Spinal cord (tissue), 10 donors: ENCODE data around the gene MRPL46. TPM values are rescaled to one million over a fixed set of nuclear protein-coding genes. Genes with fewer than 3 reads are reported as not detected.
"Not testable (repeated sequence)": the region's sequence is repeated elsewhere in the genome, so short reads cannot be mapped to it uniquely, and the experiment has no call there.

Experiments used
- DNase-seq, 6 donors: peaks; one replicate each; pipeline versions ENCODE4 v3.0.0 to v3.0.0-alpha.2; 2013 to 2015; ENCODE audit warnings: low spot score in 6 of 6, low read depth in 4 of 6
- H3K27ac ChIP-seq: one replicate; pipeline ENCODE4 v1.5.1; 2013; ENCODE audit warnings: low read depth, low read length, control low read depth
- H3K27me3 ChIP-seq: one replicate; pipeline ENCODE4 v1.6.1; 2013; ENCODE audit warnings: low read length; ENCODE audit not compliant: control insufficient read depth, insufficient read depth
- H3K36me3 ChIP-seq: one replicate; pipeline ENCODE4 v1.6.1; 2013; ENCODE audit warnings: low read length; ENCODE audit not compliant: control insufficient read depth, insufficient read depth
- H3K4me1 ChIP-seq: one replicate; pipeline ENCODE4 v1.6.1; 2013; ENCODE audit warnings: low read length; ENCODE audit not compliant: control insufficient read depth, insufficient read depth
- H3K4me3 ChIP-seq: one replicate; pipeline ENCODE4 v1.5.1; 2013; ENCODE audit warnings: low read depth, low read length, control low read depth
- H3K9me3 ChIP-seq: one replicate; pipeline ENCODE4 v1.6.1; 2013; ENCODE audit warnings: low read length; ENCODE audit not compliant: control insufficient read depth, insufficient read depth
- WGBS: methylation state at CpG from one replicate; pipeline ENCODE4 v1.1.5; 2013; ENCODE audit warnings: missing lambda C conversion rate; ENCODE audit not compliant: insufficient coverage; 5-methylcytosine and 5-hydroxymethylcytosine counted together
- polyA plus RNA-seq, 2 donors: library from polyadenylated mRNA; unstranded; fragments of 120-200 nt; gene quantifications; one replicate each; pipeline ENCODE4 v1.2.1, GENCODE V29; 2013; ENCODE audit not compliant: insufficient read length in 2 of 2
- total RNA-seq, 2 donors: library from RNA; depleted of rRNA in 1 of 2; stranded (reverse); fragments of 120-200 nt in 1 of 2; fragments of >200 nt in 1 of 2; gene quantifications; one replicate each; pipeline versions ENCODE4 v1.2.3 to v1.2.4, GENCODE V29; 2013 to 2014
- donor health status: healthy.

The MRPL46 gene
- total and polyA plus RNA-seq, 4 donors: 15.1 to 29.7 (median 29.0) TPM

GRCh38 chr15:88453651-88454050 is 13.5 kb downstream of the MRPL46 start:
- H3K27me3 ChIP-seq: no peaks in the 10 kb centered on the region
- H3K27ac ChIP-seq: no peak overlapping the region
- peaks cover 14% of the 10 kb centered on the region for H3K4me1 ChIP-seq
- H3K36me3 ChIP-seq: peaks cover 7% of the 10 kb centered on the region
- H3K9me3 ChIP-seq: no peaks in the 10 kb centered on the region
- no peak for DNase-seq
- no peak overlapping the region for H3K4me3 ChIP-seq
- 36% methylated on average over 1 of the region's 1 CpG for WGBS

DNA sequence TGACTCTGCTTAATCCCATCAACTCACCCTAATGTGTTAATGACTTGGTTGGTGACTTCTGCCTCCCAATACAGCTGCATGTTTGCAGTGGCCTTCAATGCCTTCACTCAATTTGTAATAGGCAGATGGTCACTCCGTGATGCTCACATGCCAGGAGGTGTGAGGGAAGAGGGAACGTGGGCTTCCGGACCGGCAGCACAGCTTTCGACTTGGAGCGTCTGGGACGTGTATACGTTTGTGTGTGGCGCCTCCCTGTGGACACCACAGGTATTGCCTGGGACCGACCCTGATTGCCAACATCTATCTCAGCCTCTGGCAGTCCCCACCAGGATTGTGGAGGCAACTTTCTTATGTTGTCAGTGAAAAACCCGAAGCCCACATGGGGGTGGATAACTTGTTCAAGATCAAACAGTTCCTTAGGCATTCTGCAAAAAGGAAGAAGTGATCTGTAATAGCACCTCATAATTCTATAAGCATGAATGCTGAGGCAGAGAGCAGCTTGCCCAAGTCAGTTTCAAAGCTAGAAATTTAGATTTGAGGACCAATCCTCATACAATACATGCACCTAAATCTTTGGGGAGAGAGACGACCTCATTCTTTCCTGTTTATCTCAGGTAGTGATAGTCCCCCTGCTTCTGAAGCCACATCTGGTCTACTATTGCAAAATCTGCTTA is 16.9 kb downstream of the MRPL46 start:
- no peaks in the 10 kb centered on the region for H3K27me3 ChIP-seq
- H3K9me3 ChIP-seq: no peaks in the 10 kb centered on the region
- peak; percentile 46 to 94 (median 64) for DNase-seq
- H3K36me3 ChIP-seq: no peaks in the 10 kb centered on the region
- WGBS: 6% methylated on average over 11 of the region's 12 CpGs
- no peak overlapping the region for H3K27ac ChIP-seq
- H3K4me1 ChIP-seq: peaks cover 12% of the 10 kb centered on the region
- H3K4me3 ChIP-seq: no peak overlapping the region

DNA sequence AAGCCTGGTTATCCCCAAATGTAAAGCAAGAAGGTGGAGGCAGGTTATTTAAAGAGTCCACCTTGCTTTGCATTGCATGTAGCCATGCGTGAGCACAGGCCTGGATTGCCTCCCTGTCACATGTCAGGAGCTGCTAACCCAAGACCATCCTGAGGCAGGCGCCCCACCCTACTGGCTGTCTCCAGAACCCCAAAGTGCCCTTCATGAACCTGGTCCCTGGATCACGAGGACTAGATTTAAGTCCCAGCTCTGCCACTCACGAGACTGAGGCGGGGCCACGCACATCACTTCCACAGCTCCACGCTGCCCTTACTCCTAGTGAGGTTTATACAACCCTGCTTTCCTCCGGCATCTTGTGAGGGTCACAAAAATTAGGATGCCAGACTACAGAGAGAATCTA is 17.6 kb downstream of the MRPL46 start:
- no peak overlapping the region for H3K27ac ChIP-seq

GRCh38 chr15:88448991-88449461 is 18.2 kb downstream of the MRPL46 start:
- no peaks in the 10 kb centered on the region for H3K9me3 ChIP-seq
- 69% methylated on average over 5 of the region's 5 CpGs for WGBS
- no peaks in the 10 kb centered on the region for H3K27me3 ChIP-seq
- H3K36me3 ChIP-seq: no peaks in the 10 kb centered on the region
- no peak overlapping the region for H3K27ac ChIP-seq
- no peak for DNase-seq
- H3K4me1 ChIP-seq: peaks cover 6% of the 10 kb centered on the region
- H3K4me3 ChIP-seq: no peak overlapping the region

More for the DNA sequence above, 17.6 kb downstream of the MRPL46 start:
- peaks cover 6% of the 10 kb centered on the region for H3K4me1 ChIP-seq
- H3K4me3 ChIP-seq: no peak overlapping the region
- no peaks in the 10 kb centered on the region for H3K27me3 ChIP-seq
- no peaks in the 10 kb centered on the region for H3K36me3 ChIP-seq
- no peaks in the 10 kb centered on the region for H3K9me3 ChIP-seq
- WGBS: 92% methylated on average over 6 of the region's 8 CpGs
- no peak for DNase-seq

- no peak for DNase-seq
- peaks cover 3% of the 10 kb centered on the region for H3K4me1 ChIP-seq
Observed at GRCh38 chr15:88447741-88448140, 19.4 kb downstream of the MRPL46 start.

GRCh38 chr15:88447206-88447605 is 20.0 kb downstream of the MRPL46 start:
- H3K4me3 ChIP-seq: no peak overlapping the region
- peaks cover 3% of the 10 kb centered on the region for H3K4me1 ChIP-seq
- H3K36me3 ChIP-seq: no peaks in the 10 kb centered on the region
- no peak overlapping the region for H3K27ac ChIP-seq
- WGBS: no CpG with 5 or more reads among the region's 1 CpG
- no peaks in the 10 kb centered on the region for H3K27me3 ChIP-seq
- DNase-seq: peak in 1 of 6 donors; percentile 11
- H3K9me3 ChIP-seq: peaks cover 3% of the 10 kb centered on the region

More at GRCh38 chr15:88447741-88448140, 19.4 kb downstream of the MRPL46 start:
- Histone ChIP-seq H3K9me3 (peaks cover 3% of the 10 kb centered on the region), H3K27ac (no peak overlapping the region), H3K4me3 (no peak overlapping the region), H3K27me3 (no peaks in the 10 kb centered on the region), H3K36me3 (no peaks in the 10 kb centered on the region)
- 100% methylated on average over 1 of the region's 1 CpG for WGBS

DNA sequence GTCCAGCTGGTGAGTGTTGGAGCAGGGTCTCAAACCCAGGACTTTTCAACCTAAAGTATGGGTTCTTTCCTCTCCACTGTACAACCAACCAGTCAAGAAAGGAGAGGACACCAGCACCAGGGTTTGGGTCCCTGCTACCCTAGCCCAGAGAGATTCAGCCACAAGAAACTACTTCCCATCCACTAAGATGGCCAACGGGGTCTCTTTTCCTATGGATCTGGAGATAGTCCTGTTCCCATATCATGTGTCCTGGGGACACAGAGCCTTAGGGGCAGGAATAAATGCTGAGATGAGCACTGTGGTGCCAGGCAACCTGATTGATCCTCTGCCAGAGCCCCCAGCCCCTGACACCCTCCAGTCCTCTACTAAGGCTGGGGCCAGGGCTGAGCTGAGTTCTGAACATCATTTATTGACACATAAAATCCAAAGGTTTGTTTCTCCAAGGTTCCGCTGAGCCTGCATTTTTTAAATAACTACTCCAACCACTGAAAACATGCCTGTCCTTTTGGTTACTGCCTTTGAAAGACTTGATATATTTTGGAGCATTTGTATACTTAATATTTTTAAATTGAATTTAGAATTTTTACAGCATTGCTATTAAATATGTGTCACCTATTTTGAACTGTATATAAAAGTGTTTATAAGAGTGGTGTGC is 26.0 kb downstream of the MRPL46 start:
- H3K27me3 ChIP-seq: no peaks in the 10 kb centered on the region
- no peaks in the 10 kb centered on the region for H3K36me3 ChIP-seq
- no peak for DNase-seq
- H3K4me1 ChIP-seq: no peaks in the 10 kb centered on the region
- H3K9me3 ChIP-seq: peaks cover 3% of the 10 kb centered on the region
- H3K27ac ChIP-seq: no peak overlapping the region
- H3K4me3 ChIP-seq: no peak overlapping the region
- WGBS: no CpG with 5 or more reads among the region's 2 CpGs

DNA sequence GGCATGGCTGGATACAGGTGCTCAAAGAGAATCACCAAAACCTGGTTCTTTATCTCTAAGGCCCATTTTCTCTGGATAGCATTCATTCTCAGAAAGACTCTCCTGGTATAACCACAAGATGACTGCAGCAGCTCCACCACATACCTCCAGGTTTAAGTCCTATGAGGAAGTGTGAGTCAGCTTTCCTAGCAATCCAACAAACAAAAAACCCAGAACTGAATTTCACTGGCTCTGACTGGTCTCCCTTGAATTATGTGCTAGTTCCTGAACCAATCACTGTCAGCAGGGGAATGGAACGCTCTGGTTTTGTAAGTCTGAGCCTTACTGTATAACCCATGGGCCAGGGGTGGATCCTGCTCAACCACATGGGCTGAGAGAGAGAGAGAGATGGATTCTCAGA is 27.2 kb downstream of the MRPL46 start:
- DNase-seq: no peak

GRCh38 chr15:88438181-88438580 is 29.0 kb downstream of the MRPL46 start:
- Histone ChIP-seq H3K9me3 (no peaks in the 10 kb centered on the region), H3K4me1 (no peaks in the 10 kb centered on the region), H3K27ac (no peak overlapping the region), H3K27me3 (no peaks in the 10 kb centered on the region), H3K36me3 (no peaks in the 10 kb centered on the region), H3K4me3 (no peak overlapping the region)
- no peak for DNase-seq
- 94% methylated on average over 4 of the region's 5 CpGs for WGBS

More for the DNA sequence above, 27.2 kb downstream of the MRPL46 start:
- no peak overlapping the region for H3K4me3 ChIP-seq
- WGBS: 100% methylated on average over 1 of the region's 1 CpG
- H3K36me3 ChIP-seq: no peaks in the 10 kb centered on the region
- no peaks in the 10 kb centered on the region for H3K27me3 ChIP-seq
- H3K9me3 ChIP-seq: peaks cover 3% of the 10 kb centered on the region
- no peak overlapping the region for H3K27ac ChIP-seq
- H3K4me1 ChIP-seq: no peaks in the 10 kb centered on the region

DNA sequence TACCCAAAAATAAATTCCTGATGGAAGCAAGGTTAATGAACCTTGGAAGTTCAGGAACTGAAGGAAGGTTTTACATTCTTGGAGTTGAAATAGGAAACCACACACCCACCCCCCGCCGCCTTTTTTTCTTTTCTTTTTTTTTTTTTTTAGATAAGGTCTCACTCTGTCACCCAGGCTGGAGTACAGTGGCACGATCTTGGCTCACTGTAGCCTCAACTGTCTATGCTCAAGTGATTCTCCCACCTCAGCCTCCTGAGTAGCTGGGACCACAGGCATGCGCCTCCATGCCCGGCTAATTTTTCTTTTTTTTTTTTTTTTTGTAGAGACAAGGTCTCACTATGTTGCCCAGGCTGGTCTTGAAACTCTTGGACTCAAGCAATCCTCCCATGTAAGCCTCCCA is 33.1 kb downstream of the MRPL46 start:
- H3K27ac ChIP-seq, H3K4me3 ChIP-seq, H3K36me3 ChIP-seq, H3K27me3 ChIP-seq, DNase-seq, H3K4me1 ChIP-seq, H3K9me3 ChIP-seq: not testable (repeated sequence)
- 43% methylated on average over 1 of the region's 5 CpGs for WGBS
